Endothelial cell of umbilical vein (primary cell): Measurements from ENCODE around the gene CAMK2B. TPM values are rescaled to one million over a fixed set of nuclear protein-coding genes. Genes with fewer than 3 reads are reported as not detected.

Experiments
- BruUV-seq: library from RNA; stranded (reverse); fragments of 400-500 nt; replicated peaks from 2 replicates; lab custom pipeline; 2021; lab: Mats Ljungman, UMichigan
- CTCF ChIA-PET: fragments of 300-600, 350-600 bp; sonication (Branson Sonifier 250); formaldehyde crosslinking; loops from one replicate; lab custom pipeline; 2021; ENCODE audit warnings: antibody characterized with exemption, inconsistent platforms; lab: Charles Lee
- POLR2A ChIA-PET: fragments of 300-600, 350-600 bp; sonication (Branson Sonifier 250); formaldehyde crosslinking; loops from one replicate; lab custom pipeline; 2021; ENCODE audit warnings: antibody characterized with exemption, inconsistent platforms; lab: Charles Lee
- DNase-seq: peaks from one replicate; pipeline ENCODE4 v3.0.0-alpha.2; 2011; ENCODE audit warnings: low read depth, low spot score
- FAIRE-seq: peaks from 2 replicates; lab custom pipeline; 2011; peaks lifted over from hg19 to GRCh38; lab: Jason Lieb, UNC
- H2AFZ ChIP-seq: 2 replicates; pipeline ENCODE4 v1.6.0; 2012; ENCODE audit warnings: low read depth, low read length, control low read depth, inconsistent platforms
- H3K27ac ChIP-seq: 2 replicates; pipeline ENCODE4 v1.5.1; 2011; ENCODE audit warnings: low read depth, mild to moderate bottlenecking, control low read depth, low read length, moderate library complexity; ENCODE audit not compliant: insufficient read depth
- H3K27me3 ChIP-seq, 2 experiments: 2 replicates each; pipeline versions ENCODE4 v1.6.0 to v1.6.1; 2011; ENCODE audit warnings: low read length in 2 of 2, mixed read lengths in 1 of 2; ENCODE audit not compliant: control insufficient read depth in 2 of 2, insufficient read depth in 2 of 2
- H3K36me3 ChIP-seq, 2 experiments: 2 replicates in 1 of 2; 3 replicates in 1 of 2; pipeline ENCODE4 v1.5.1; 2011; ENCODE audit warnings: low read length in 2 of 2, mild to moderate bottlenecking in 1 of 2, moderate library complexity in 1 of 2; ENCODE audit not compliant: control insufficient read depth in 2 of 2, insufficient read depth in 2 of 2; ENCODE audit errors: extremely low read depth in 1 of 2
- H3K4me1 ChIP-seq: 3 replicates; pipeline ENCODE4 v1.5.1; 2011; ENCODE audit warnings: mild to moderate bottlenecking, low read length; ENCODE audit not compliant: control insufficient read depth, insufficient read depth; ENCODE audit errors: extremely low read depth
- H3K4me2 ChIP-seq: 2 replicates; pipeline ENCODE4 v1.6.1; 2011; ENCODE audit warnings: low read length, control low read depth, mixed read lengths; ENCODE audit not compliant: insufficient read depth
- H3K4me3 ChIP-seq, 3 experiments: fragments of 200-600 bp in 1 of 3; sonication (generic), shearing (Covaris generic) in 1 of 3; replicated peaks in 1 of 3; 2 replicates each; pipeline ENCODE4 v1.5.1; 2011 to 2016; ENCODE audit warnings: control low read depth in 3 of 3, low read length in 3 of 3, mild to moderate bottlenecking in 2 of 3, inconsistent platforms in 1 of 3, low read depth in 1 of 3, moderate library complexity in 1 of 3; ENCODE audit not compliant: insufficient read depth in 1 of 3
- H3K79me2 ChIP-seq: 2 replicates; pipeline ENCODE4 v1.6.0; 2012; ENCODE audit warnings: low read length, inconsistent platforms; ENCODE audit not compliant: control insufficient read depth, insufficient read depth
- H3K9ac ChIP-seq: replicated peaks from 2 replicates; pipeline ENCODE3; 2011; ENCODE audit warnings: low read length, control low read depth; ENCODE audit not compliant: insufficient read depth; ENCODE audit errors: extremely low read depth
- H3K9me1 ChIP-seq: replicated peaks from 3 replicates; pipeline ENCODE4 v1.6.0; 2011; ENCODE audit warnings: mild to moderate bottlenecking, low read length; ENCODE audit not compliant: control insufficient read depth, insufficient read depth; ENCODE audit errors: extremely low read depth
- H3K9me3 ChIP-seq: replicated peaks from 2 replicates; pipeline ENCODE4 v1.5.1; 2012; ENCODE audit warnings: low read length, inconsistent platforms; ENCODE audit not compliant: control insufficient read depth, insufficient read depth
- H4K20me1 ChIP-seq: replicated peaks from 2 replicates; pipeline ENCODE3; 2011; ENCODE audit warnings: mild to moderate bottlenecking, low read length; ENCODE audit not compliant: control insufficient read depth, insufficient read depth; ENCODE audit errors: extremely low read depth
- EZH2 ChIP-seq: IDR thresholded peaks from 2 replicates; pipeline ENCODE4 v1.6.1; 2012; ENCODE audit warnings: borderline replicate concordance, low read depth, mild to moderate bottlenecking, moderate library complexity, low read length, inconsistent platforms; ENCODE audit not compliant: severe bottlenecking
- FOS ChIP-seq: IDR thresholded peaks from 2 replicates; pipeline ENCODE4 v1.6.1; 2011; ENCODE audit warnings: mild to moderate bottlenecking, low read length, moderate library complexity, borderline replicate concordance; ENCODE audit not compliant: insufficient read depth
- GATA2 ChIP-seq: IDR thresholded peaks from 2 replicates; pipeline ENCODE4 v1.7.0; 2011; ENCODE audit warnings: low read depth, mild to moderate bottlenecking, moderate library complexity, mixed read lengths, low read length; ENCODE audit not compliant: insufficient read length, insufficient read depth
- JUN ChIP-seq: IDR thresholded peaks from 2 replicates; pipeline ENCODE4 v1.6.1; 2011; ENCODE audit warnings: borderline replicate concordance, low read depth; ENCODE audit not compliant: insufficient read length, insufficient read depth
- POLR2A ChIP-seq: IDR thresholded peaks from 2 replicates; pipeline ENCODE4 v1.6.1; 2012; ENCODE audit warnings: low read depth, mild to moderate bottlenecking, control low read depth, low read length
- POLR2AphosphoS5 ChIP-seq: IDR thresholded peaks from 2 replicates; pipeline ENCODE4 v1.6.1; 2012; ENCODE audit warnings: low read depth, mild to moderate bottlenecking, control low read depth, low read length, moderate library complexity; ENCODE audit not compliant: insufficient read depth
- dilution Hi-C: fragments of 300-500 bp; cut with MboI; formaldehyde crosslinking; loops from one replicate; pipeline ENCODE4 v1.15.0; 2019; ENCODE audit warnings: low sequenced_read_pairs; ENCODE audit not compliant: extremely low pct_ligation_motif_present
- intact Hi-C: fragments of 100-400 bp; cut with micrococcal nuclease; formaldehyde crosslinking; loops from one replicate; pipeline ENCODE4 v1.10.0; 2022
- polyA plus RNA-seq, 4 experiments: library from polyadenylated mRNA; depleted of rRNA in 3 of 4; stranded (reverse) in 3 of 4; unstranded in 1 of 4; fragments of >200 nt; gene quantifications; 2 replicates each; pipeline versions ENCODE4 v1.2.1 to v1.2.3, GENCODE V29; 2011 to 2012; ENCODE audit warnings: missing spikeins in 1 of 4
- total RNA-seq: library from RNA; stranded (reverse); gene quantifications from 2 replicates; pipeline ENCODE4 v1.2.3, GENCODE V29; 2021

The CAMK2B gene
- total and polyA plus RNA-seq, 2 donors (not counting 3 experiments of a cell fraction or from before 2014, with no cell fraction given) = 0.57 to 1.6 TPM

DNA sequence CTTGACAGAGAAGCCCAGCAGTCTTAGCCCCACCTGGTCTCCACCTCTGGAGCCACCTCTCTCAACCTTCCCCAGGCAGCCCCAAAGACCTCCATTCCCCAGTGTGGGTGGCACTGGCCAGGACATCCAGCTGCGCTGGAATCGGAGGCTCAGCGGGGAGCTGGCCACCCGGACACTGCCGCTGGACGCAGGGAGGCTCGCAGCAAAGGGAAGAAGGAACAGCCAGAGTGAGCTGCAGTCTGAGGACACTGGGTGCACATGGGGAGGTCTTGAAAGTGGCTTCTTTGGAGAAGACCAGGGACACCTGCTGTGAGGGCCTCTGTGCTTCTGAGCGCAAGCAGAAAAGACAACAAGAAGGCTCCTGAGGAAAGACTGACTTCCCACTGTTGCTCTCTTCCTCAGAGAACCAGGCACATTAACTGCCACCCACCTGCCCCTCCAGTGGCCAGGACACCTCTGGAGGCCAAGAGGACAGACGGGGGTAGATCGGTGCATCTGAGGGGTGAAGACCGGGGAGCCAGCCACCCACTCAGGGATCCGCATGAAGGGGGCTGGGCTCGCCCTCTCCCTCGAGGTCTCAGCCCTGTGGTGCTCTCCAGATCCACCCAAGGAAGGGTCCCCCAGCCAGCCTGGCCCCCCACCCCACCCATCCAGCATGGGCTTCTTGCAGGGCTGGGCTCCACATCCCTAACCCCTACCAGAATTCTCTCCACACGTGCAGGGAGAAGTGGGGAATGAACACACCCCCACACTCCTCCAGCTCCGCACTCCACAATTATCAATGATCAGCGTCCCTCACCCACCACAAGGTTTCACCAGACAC is 1.8 kb downstream of the CAMK2B start:
- Histone ChIP-seq H3K27me3 (peaks cover 18 to 31% of the 10 kb centered on the region in 2 experiments), H3K4me3 (no peak overlapping the region), H3K36me3 (no peaks in the 10 kb centered on the region), H3K4me1 (no peaks in the 10 kb centered on the region), H3K27ac (no peak overlapping the region), H3K9ac (no peak overlapping the region), H2AFZ (no peak overlapping the region), H3K79me2 (no peaks in the 10 kb centered on the region), H3K9me3 (no peaks in the 10 kb centered on the region), H4K20me1 (no peaks in the 10 kb centered on the region), H3K4me2 (no peak overlapping the region), H3K9me1 (no peaks in the 10 kb centered on the region)
- no peak for DNase-seq
- TF ChIP-seq POLR2A (no peak), POLR2AphosphoS5 (no peak)
- POLR2A ChIA-PET = no interaction called here
- BruUV-seq = no TSS peak
- intact Hi-C loops = no loop called here
- dilution Hi-C loops = no loop called here
- CTCF ChIA-PET = interaction anchor here (1.5 kb wide), 1 partner anchor 83 kb away, joined by 4 read pairs; no protein-coding TSS in a partner anchor
- FAIRE-seq = no peak

DNA sequence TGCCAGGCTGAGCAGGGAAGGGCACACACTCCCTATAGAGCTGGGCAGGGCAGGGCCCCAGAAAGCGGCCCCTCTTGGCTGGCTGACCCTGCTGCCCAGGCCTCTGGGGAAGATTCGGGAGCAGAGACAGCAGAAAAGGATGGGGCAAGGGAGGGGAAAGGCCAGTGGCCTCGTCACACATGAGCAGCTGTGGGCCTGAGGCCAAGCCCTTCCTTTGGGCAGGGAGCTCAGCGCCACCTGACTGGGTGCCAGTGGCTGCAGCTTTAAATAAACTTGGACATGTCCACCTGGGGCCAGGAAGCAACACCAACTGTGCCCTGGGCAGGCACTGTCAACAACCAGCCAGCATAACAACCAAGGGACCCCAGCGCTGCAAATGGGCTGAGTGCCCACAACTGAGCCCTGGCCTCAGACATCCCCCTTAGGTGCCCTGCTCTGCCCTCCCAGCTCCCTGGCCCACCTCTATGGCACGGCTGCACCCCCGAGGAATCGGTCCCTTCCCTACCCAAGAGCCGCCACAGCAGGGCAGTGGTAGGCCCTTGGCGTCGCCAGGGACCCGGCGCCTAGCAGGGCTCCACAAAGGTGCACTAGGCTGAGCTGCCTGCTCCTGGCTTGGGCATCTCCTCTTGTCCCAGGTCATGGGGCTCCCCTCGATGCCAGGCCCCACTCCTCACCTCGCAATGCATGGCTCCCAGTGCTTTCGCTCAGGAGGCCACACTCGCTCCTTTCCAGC is 2.6 kb downstream of the CAMK2B start:
- POLR2A ChIA-PET = no interaction called here
- Histone ChIP-seq H3K27ac (no peak overlapping the region), H3K9me3 (no peaks in the 10 kb centered on the region), H3K4me2 (no peak overlapping the region), H4K20me1 (no peaks in the 10 kb centered on the region), H3K36me3 (no peaks in the 10 kb centered on the region), H3K4me3 (no peak overlapping the region), H3K9me1 (no peaks in the 10 kb centered on the region), H3K9ac (no peak overlapping the region), H3K79me2 (no peaks in the 10 kb centered on the region), H3K4me1 (no peaks in the 10 kb centered on the region), H3K27me3 (peaks cover 18 to 31% of the 10 kb centered on the region in 2 experiments), H2AFZ (no peak overlapping the region)
- intact Hi-C loops (no loop called here), dilution Hi-C loops (no loop called here)
- DNase-seq (no peak), FAIRE-seq (no peak)
- no TSS peak for BruUV-seq
- no peak for TF ChIP-seq FOS
- no peak for TF ChIP-seq POLR2A
- TF ChIP-seq JUN = no peak
- TF ChIP-seq GATA2 = no peak
- no peak for TF ChIP-seq EZH2
- CTCF ChIA-PET = no interaction called here
